Upper lobe of left lung (tissue), 4 donors: ENCODE measurements around the gene UAP1.

ENCODE experiments used
- EP300 ChIP-seq, 4 donors: sonication (generic); formaldehyde crosslinking; IDR thresholded peaks; one replicate each; pipeline ENCODE4 v1.5.1; 2017; ENCODE audit warnings: antibody characterized with exemption in 4 of 4, control low read depth in 2 of 4
- POLR2A ChIP-seq, 4 donors: fragments of 450-650 bp; IDR thresholded peaks; one replicate each; pipeline ENCODE4 v1.5.1; 2016 to 2017; ENCODE audit warnings: antibody characterized with exemption in 4 of 4, mild to moderate bottlenecking in 2 of 4
- TF ChIP-seq, protein P1 (sequence below), 6 experiments: fragments of 450-650 bp in 4 of 6; fragments of 200-600 bp in 2 of 6; sonication (generic) in 2 of 6; IDR thresholded peaks; one replicate each; pipeline ENCODE4 v1.5.1; 2016 to 2019; ENCODE audit warnings: antibody characterized with exemption in 6 of 6

- TF ChIP-seq, protein P1, sequence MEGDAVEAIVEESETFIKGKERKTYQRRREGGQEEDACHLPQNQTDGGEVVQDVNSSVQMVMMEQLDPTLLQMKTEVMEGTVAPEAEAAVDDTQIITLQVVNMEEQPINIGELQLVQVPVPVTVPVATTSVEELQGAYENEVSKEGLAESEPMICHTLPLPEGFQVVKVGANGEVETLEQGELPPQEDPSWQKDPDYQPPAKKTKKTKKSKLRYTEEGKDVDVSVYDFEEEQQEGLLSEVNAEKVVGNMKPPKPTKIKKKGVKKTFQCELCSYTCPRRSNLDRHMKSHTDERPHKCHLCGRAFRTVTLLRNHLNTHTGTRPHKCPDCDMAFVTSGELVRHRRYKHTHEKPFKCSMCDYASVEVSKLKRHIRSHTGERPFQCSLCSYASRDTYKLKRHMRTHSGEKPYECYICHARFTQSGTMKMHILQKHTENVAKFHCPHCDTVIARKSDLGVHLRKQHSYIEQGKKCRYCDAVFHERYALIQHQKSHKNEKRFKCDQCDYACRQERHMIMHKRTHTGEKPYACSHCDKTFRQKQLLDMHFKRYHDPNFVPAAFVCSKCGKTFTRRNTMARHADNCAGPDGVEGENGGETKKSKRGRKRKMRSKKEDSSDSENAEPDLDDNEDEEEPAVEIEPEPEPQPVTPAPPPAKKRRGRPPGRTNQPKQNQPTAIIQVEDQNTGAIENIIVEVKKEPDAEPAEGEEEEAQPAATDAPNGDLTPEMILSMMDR (IDR thresholded peaks at IDR 0.05): no peak
- TF ChIP-seq POLR2A (IDR thresholded peaks at IDR 0.05) (no peak), EP300 (IDR thresholded peaks at IDR 0.05) (no peak)
Measured at GRCh38 chr1:162616848-162617247, 55.3 kb downstream of the UAP1 start.
